Uterus (tissue), 2 donors: ENCODE data around the gene AK5.

Source experiments
- CTCF ChIP-seq, 4 experiments: fragments of 200-600 bp in 2 of 4; fragments of 450-650 bp in 2 of 4; sonication (generic) in 2 of 4; IDR thresholded peaks; one replicate each; pipeline ENCODE4 v1.5.1; 2016 to 2019; ENCODE audit warnings: antibody characterized with exemption in 4 of 4, mild to moderate bottlenecking in 2 of 4, moderate library complexity in 1 of 4
- POLR2A ChIP-seq, 2 donors: fragments of 450-650 bp; IDR thresholded peaks; one replicate each; pipeline ENCODE4 v1.6.1; 2016; ENCODE audit warnings: antibody characterized with exemption in 2 of 2, mild to moderate bottlenecking in 1 of 2, moderate library complexity in 1 of 2

DNA sequence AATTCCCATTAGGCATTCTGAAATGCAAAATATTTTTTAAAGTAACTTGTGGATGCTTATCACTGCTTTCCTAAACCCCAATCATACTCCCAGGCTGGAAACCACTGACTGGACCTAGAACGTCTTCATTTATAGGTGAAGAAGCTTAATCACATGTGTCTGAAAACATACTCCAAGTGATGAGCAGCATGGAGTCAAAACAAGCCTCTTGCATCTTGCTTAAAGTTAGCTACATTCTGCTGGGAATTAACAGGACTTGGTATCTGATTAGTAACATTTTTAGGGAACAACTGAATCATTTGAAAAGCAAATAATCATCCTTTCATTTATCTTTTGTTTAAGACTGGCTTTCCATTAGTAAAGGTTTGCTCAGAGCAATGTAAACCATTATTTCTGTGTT, 105.7 kb downstream of the AK5 start:
- TF ChIP-seq CTCF (IDR thresholded peaks at IDR 0.05) (no peak), POLR2A (IDR thresholded peaks at IDR 0.05) (no peak)
